Peyer's patch (tissue), 4 donors: ENCODE results near the gene AMZ1. TPM values are rescaled to one million over a fixed set of nuclear protein-coding genes. Genes with fewer than 3 reads are reported as not detected.

Experiments
- DNase-seq, 3 donors: peaks; one replicate each; pipeline ENCODE4 v3.0.0-alpha.2; 2017 to 2019
- H3K27ac ChIP-seq, 4 donors: fragments of 200-600 bp; sonication (generic); one replicate each; pipeline ENCODE4 v1.5.1; 2016 to 2019
- H3K27me3 ChIP-seq, 2 donors: fragments of 200-600 bp; sonication (generic); one replicate each; pipeline ENCODE4 v1.5.1; 2019
- H3K36me3 ChIP-seq, 3 donors: fragments of 200-600 bp; sonication (generic); one replicate each; pipeline ENCODE4 v1.5.1; 2016 to 2019
- H3K4me1 ChIP-seq, 4 donors: fragments of 200-600 bp; sonication (generic); one replicate each; pipeline ENCODE4 v1.5.1; 2016 to 2019
- H3K4me3 ChIP-seq, 4 donors: fragments of 200-600 bp; sonication (generic); 1 replicate in 3 of 4; 2 replicates in 1 of 4; pipeline ENCODE4 v1.5.1; 2016 to 2019; ENCODE audit warnings: mild to moderate bottlenecking in 1 of 4
- H3K9me3 ChIP-seq, 4 donors: fragments of 200-600 bp; sonication (generic); one replicate each; pipeline ENCODE4 v1.5.1; 2016 to 2019; ENCODE audit warnings: mild to moderate bottlenecking in 1 of 4
- POLR2A ChIP-seq, 2 donors: fragments of 450-650 bp; IDR thresholded peaks; one replicate each; pipeline ENCODE4 v1.5.1; 2017; ENCODE audit warnings: antibody characterized with exemption in 2 of 2, mild to moderate bottlenecking in 2 of 2, moderate library complexity in 2 of 2
- total RNA-seq, 4 donors: library from RNA; depleted of rRNA; stranded (reverse); fragments of >200 nt; gene quantifications; one replicate each; pipeline ENCODE4 v1.1.0, GENCODE V29; 2016
- TF ChIP-seq, protein P1 (sequence below), 6 experiments: fragments of 450-650 bp in 4 of 6; fragments of 200-600 bp in 2 of 6; sonication (generic) in 1 of 6; IDR thresholded peaks; one replicate each; pipeline ENCODE4 v1.5.1; 2017 to 2019; ENCODE audit warnings: antibody characterized with exemption in 6 of 6, mild to moderate bottlenecking in 3 of 6, moderate library complexity in 1 of 6

The AMZ1 gene
- total RNA-seq, 4 donors from 2014 or later, result 0.67 TPM; not detected in 3

DNA sequence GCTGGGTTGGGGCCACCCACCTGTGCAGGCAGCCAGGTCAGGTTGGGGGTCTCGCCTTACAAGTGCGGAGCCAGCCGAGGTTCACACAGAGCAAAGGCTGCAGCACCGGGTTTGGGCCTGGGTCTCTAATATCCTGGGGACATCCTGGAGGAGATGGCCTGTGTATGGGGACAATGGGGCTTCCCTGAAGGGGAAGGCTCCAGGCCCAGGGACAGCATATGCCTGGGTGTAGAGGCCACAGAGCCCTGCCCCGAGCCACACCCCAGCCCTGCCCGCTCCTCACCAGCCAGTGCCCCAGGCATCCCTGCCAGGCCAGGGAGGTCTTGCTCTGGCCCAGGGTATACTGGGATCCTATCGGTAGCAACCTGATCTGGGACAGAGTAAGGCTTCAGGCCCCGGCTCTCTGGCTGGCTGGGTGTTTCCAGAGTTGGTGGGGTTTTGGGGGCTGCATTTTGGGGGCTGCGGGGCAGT is 47.1 kb upstream of the AMZ1 start:
- Histone ChIP-seq H3K27ac (peak overlapping the region; percentile 61 to 82 (median 70)), H3K36me3 (no peaks in the 10 kb centered on the region), H3K9me3 (no peaks in the 10 kb centered on the region), H3K27me3 (no peaks in the 10 kb centered on the region), H3K4me1 (peaks cover 0 to 66% (median 42%) of the 10 kb centered on the region in 4 donors), H3K4me3 (peak overlapping the region in 2 of 4 donors; percentile 23 to 30)
- TF ChIP-seq, protein P1, sequence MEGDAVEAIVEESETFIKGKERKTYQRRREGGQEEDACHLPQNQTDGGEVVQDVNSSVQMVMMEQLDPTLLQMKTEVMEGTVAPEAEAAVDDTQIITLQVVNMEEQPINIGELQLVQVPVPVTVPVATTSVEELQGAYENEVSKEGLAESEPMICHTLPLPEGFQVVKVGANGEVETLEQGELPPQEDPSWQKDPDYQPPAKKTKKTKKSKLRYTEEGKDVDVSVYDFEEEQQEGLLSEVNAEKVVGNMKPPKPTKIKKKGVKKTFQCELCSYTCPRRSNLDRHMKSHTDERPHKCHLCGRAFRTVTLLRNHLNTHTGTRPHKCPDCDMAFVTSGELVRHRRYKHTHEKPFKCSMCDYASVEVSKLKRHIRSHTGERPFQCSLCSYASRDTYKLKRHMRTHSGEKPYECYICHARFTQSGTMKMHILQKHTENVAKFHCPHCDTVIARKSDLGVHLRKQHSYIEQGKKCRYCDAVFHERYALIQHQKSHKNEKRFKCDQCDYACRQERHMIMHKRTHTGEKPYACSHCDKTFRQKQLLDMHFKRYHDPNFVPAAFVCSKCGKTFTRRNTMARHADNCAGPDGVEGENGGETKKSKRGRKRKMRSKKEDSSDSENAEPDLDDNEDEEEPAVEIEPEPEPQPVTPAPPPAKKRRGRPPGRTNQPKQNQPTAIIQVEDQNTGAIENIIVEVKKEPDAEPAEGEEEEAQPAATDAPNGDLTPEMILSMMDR (IDR thresholded peaks at IDR 0.05), result no peak
- no peak for TF ChIP-seq POLR2A (IDR thresholded peaks at IDR 0.05)
- DNase-seq, result no peak

DNA sequence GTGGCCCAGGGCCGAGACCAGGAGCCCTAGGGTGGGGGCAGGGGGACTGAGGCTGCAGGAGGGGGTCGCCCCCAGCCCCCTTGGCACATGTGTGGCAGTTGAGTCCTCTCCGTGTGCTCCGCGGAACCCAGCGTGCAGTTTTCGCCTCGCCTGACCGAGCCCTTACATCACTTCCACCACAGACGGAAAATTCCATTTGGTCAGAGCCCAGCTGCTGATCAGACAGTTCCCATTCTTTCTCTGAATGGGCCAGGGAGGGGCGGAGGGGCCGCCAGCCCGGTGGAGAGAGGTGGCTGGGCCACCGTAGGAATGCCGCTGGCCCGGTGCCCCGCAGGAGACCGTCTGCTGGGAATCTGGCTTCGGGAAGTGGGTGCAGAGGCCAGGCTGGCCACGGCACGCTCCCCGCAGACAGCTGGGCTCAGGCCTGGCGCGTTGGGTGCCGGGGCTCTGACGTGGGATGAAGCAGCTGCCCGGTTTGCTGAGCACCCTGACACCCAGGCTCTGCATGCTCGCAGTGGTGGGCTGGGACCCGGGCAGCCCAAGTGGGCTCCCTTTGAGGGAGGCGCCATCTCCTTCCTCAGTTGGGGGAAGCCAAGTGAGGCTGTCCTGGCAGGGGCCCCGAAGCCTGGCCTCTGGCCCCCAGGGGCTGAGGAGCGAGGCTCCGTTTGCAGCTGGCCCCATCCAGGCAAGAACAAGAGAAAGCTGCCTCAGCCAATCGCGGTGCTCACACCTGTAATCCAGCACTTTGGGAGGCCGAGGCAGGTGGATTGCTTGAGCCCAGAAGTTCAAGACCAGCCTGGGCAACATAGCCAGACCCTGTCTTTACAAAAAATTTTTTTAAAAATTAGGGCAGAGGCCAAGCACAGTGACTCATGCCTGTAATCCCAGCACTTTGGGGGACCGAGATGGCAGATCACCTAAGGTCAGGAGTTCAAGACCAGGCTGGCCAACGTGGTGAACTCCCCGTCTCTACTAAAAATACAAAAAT is 46.3 kb upstream of the AMZ1 start:
- Histone ChIP-seq H3K27ac (peak overlapping the region; percentile 61 to 82 (median 70)), H3K36me3 (peaks cover 0 to under 1% (median 0%) of the 10 kb centered on the region in 3 donors), H3K4me3 (peak overlapping the region in 2 of 4 donors; percentile 23 to 30), H3K4me1 (peaks cover 0 to 64% (median 41%) of the 10 kb centered on the region in 4 donors), H3K9me3 (no peaks in the 10 kb centered on the region), H3K27me3 (no peaks in the 10 kb centered on the region)
- no peak for TF ChIP-seq POLR2A (IDR thresholded peaks at IDR 0.05)
- TF ChIP-seq, protein P1 (IDR thresholded peaks at IDR 0.05), result no peak
- DNase-seq, result peak in 2 of 3 donors; percentile 86 to 90

DNA sequence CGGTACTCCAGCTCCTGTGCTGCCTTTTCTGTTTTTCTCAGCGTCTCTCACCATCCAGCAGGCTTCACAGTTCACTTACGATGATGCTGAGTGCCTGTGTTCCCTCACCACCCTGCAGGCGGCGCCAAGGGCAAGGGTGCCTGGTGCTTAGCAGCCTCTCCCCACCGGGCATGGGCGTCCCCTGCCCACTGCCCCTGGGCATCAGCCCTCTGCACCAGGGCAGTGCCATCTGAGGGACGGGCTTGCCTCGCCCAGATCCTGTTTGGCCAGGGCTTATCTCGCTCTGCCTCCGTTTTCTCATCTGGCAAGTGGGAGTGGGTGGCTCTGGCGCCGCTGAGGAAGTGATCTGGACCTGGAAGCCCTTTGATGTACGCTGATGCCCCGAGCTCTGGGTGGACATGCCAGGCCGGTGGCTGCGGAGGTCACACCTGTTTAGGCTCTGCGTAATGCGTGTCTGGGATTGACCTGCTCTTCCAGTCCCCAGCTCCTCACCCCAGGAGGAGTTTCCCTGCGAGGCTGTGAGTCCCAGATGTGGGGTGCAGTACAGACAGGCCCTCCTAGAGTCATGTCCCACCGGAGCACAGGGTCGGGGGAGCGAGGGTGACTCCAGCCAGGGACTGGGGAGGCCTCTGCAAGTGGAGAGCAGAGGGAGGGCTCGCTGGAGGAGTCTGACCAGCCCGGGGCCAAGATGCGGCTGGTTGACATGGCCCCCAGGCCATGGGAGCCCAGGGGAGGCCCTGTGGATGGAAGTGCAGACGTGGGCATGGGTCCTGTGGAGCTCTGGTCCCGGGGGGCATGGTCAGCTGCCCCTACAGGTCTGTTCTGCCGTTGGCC is 44.4 kb upstream of the AMZ1 start:
- Histone ChIP-seq H3K27ac (peak overlapping the region in 1 of 4 donors; percentile 68), H3K4me3 (no peak overlapping the region), H3K4me1 (peaks cover 0 to 47% (median 26%) of the 10 kb centered on the region in 4 donors), H3K9me3 (no peaks in the 10 kb centered on the region), H3K36me3 (peaks cover 0 to 18% (median 0%) of the 10 kb centered on the region in 3 donors), H3K27me3 (no peaks in the 10 kb centered on the region)
- no peak for TF ChIP-seq POLR2A (IDR thresholded peaks at IDR 0.05)
- TF ChIP-seq, protein P1 (IDR thresholded peaks at IDR 0.05), result peak in 2 of 6 experiments; percentile 19 to 24
- DNase-seq, result no peak

DNA sequence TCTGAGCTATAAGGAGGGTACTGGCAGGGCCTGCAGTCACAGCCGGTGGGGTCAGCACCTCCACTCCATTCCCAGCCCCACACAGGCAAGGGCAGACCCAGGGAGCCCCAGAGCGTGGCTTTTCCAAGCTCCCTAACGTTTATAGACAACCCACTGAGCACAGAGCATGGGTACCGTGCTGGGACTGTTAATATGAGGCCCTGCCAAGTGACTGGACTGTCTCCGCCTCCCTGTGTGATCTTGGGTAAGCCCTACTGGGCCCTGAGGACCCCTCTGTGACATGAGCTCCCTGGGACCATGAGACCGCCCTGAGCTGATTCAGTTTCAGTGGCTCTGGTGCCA is 43.8 kb upstream of the AMZ1 start:
- Histone ChIP-seq H3K36me3 (peaks cover 0 to 23% (median 0%) of the 10 kb centered on the region in 3 donors), H3K27ac (peak overlapping the region in 1 of 4 donors; percentile 68), H3K9me3 (no peaks in the 10 kb centered on the region), H3K4me3 (no peak overlapping the region), H3K27me3 (no peaks in the 10 kb centered on the region), H3K4me1 (peaks cover 0 to 44% (median 26%) of the 10 kb centered on the region in 4 donors)
- no peak for DNase-seq
- no peak for TF ChIP-seq POLR2A (IDR thresholded peaks at IDR 0.05)
- TF ChIP-seq, protein P1 (IDR thresholded peaks at IDR 0.05), result no peak

DNA sequence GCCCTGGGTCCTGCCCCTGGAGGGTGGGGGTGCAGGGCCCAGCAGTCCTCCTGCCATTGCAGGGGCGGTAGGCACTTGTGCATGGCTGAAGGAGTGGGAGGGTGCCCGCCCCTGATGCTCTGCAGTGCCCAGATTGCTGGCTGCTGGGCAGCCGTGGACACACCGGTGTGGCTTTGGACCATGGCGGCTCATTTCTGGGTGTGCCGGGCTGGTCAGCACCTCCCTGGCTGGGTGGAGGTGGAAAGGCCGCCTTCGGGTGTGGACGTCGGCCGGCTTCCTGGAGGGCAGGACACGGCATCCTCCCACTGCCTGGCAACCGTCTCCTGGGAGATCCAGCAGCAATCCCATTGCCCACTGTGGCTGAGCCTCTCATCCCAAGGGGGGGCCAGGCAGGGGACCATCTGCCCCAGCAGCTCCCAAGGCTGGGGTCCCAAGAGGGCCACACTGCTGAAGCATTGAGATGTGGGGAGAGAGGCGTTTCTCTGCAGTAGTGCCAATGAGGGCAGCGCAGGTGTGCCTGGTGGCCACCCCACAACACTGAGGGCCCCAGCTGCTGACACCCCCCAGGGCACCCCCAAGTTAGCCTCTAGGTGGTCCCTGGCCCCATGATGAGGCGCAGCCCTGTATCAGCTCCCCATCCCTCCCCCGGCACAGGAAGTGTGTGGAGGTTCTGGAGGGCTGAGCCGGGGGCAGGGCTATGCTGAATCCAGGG is 43.3 kb upstream of the AMZ1 start:
- Histone ChIP-seq H3K27ac (peak overlapping the region in 2 of 4 donors; percentile 18 to 68), H3K9me3 (no peaks in the 10 kb centered on the region), H3K4me3 (peak overlapping the region in 1 of 4 donors; percentile 20), H3K27me3 (no peaks in the 10 kb centered on the region), H3K36me3 (peaks cover 0 to 28% (median 0%) of the 10 kb centered on the region in 3 donors), H3K4me1 (peaks cover 0 to 39% (median 26%) of the 10 kb centered on the region in 4 donors)
- DNase-seq, result no peak
- TF ChIP-seq, protein P1 (IDR thresholded peaks at IDR 0.05), result no peak
